ENCODE measurements around the gene ACER2.

The ACER2 gene

DNA sequence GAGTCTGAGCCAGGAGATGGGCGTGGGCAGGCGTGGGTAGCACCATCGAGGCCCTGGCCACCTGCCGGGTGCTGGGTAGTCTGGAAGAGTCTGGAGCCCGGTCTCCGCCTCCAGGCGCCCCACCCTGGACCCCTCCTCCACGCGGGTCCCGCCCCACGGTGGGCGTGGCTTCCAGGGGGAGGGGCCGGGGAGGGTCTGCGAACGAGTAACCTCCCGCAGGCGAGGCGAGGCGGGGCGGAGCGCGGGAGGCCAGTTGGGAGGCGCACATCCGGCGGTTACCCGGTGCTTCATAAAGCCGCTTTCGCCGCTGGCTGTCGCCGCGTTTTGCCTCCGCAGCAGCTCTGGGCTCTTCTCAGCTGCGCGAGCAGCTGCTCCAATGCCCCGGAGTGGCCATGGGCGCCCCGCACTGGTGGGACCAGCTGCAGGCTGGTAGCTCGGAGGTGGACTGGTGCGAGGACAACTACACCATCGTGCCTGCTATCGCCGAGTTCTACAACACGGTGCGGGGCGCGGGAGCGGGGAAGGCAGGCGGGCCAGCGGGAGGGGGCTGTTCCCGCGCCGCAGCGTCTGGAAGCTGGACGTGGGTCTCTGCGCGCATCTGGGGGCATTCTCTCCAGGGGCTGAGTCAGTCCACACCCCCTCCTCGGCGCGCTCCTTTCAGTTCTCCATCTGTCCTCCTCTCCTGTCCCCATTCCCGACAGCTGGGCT, at the start of gene ACER2:
TSS of gene ACER2 (plus strand) at position 317 of the 708 bp plus-strand sequence. CDS start at position 393, 76 bp downstream.
- no peaks in the 10 kb centered on the region for H3K36me3 Mint-ChIP-seq (ENCODE audit: low read depth)
- H3K4me1 Mint-ChIP-seq: peaks cover 8% of the 10 kb centered on the region
- H3K27me3 Mint-ChIP-seq (ENCODE audit: low read depth): peaks cover 29% of the 10 kb centered on the region
- H3K4me3 Mint-ChIP-seq: peak within 1 kb of the TSS; percentile 97 to 99 (median 98)
- TF ChIP-seq, protein P1, sequence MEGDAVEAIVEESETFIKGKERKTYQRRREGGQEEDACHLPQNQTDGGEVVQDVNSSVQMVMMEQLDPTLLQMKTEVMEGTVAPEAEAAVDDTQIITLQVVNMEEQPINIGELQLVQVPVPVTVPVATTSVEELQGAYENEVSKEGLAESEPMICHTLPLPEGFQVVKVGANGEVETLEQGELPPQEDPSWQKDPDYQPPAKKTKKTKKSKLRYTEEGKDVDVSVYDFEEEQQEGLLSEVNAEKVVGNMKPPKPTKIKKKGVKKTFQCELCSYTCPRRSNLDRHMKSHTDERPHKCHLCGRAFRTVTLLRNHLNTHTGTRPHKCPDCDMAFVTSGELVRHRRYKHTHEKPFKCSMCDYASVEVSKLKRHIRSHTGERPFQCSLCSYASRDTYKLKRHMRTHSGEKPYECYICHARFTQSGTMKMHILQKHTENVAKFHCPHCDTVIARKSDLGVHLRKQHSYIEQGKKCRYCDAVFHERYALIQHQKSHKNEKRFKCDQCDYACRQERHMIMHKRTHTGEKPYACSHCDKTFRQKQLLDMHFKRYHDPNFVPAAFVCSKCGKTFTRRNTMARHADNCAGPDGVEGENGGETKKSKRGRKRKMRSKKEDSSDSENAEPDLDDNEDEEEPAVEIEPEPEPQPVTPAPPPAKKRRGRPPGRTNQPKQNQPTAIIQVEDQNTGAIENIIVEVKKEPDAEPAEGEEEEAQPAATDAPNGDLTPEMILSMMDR (IDR thresholded peaks at IDR 0.05; ENCODE audit: unreplicated experiment in 3 of 3): no peak
- peak within 1 kb of the TSS; percentile 20 to 78 (median 50) for H3K27ac Mint-ChIP-seq
- H3K9me3 Mint-ChIP-seq: peaks cover 2% of the 10 kb centered on the region

DNA sequence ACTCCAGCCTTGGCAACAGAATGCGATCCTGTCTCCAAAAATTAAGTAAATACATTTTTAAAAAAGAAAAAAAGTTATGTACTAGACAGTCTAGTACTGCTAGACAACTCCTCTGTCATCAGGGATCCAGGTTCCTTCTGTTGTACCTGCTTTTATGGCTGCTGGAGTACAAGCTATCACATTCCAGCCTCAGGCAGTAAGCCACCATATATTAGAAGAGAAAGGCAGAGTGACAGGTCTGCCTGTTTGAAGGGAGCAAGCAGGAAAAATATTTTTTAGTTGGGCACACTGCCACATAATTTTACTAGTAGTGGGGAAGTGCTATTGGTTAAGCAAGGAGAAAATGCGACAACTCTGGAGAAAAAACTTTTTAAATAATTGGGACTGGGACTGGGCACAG, 39.7 kb upstream of the ACER2 start:
- Mint-ChIP-seq H3K9me3 (no peaks in the 10 kb centered on the region), H3K4me1 (no peaks in the 10 kb centered on the region), H3K27me3 (ENCODE audit: low read depth) (no peaks in the 10 kb centered on the region), H3K4me3 (no peak overlapping the region), H3K36me3 (ENCODE audit: low read depth) (peaks cover 57% of the 10 kb centered on the region), H3K27ac (no peak overlapping the region)
- TF ChIP-seq, protein P1 (IDR thresholded peaks at IDR 0.05; ENCODE audit: unreplicated experiment in 3 of 3): no peak

DNA sequence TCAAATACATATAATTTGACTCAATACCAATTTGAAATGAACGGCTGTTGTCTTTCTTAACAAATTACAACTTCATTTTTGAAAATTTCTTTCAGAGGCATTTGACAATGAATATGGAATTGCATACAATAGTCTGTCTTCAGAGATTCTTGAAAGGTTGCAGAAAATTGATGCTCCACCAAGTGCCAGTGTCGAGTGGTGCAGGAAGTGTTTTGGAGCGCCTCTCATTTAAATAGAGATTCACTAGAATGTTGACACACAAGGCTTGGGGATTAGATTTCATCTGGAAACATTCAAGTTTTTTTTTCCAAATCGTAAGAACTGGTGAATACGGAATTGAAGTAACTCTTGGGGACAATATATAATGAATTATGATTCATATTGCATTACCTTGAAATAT, 36.9 kb upstream of the ACER2 start:
- H3K36me3 Mint-ChIP-seq (ENCODE audit: low read depth): peaks cover 64% of the 10 kb centered on the region
- TF ChIP-seq, protein P1 (IDR thresholded peaks at IDR 0.05; ENCODE audit: unreplicated experiment in 3 of 3): no peak
- no peak overlapping the region for H3K27ac Mint-ChIP-seq
- H3K9me3 Mint-ChIP-seq: no peaks in the 10 kb centered on the region
- no peak overlapping the region for H3K4me3 Mint-ChIP-seq
- H3K4me1 Mint-ChIP-seq: peaks cover under 1% of the 10 kb centered on the region
- no peaks in the 10 kb centered on the region for H3K27me3 Mint-ChIP-seq (ENCODE audit: low read depth)

DNA sequence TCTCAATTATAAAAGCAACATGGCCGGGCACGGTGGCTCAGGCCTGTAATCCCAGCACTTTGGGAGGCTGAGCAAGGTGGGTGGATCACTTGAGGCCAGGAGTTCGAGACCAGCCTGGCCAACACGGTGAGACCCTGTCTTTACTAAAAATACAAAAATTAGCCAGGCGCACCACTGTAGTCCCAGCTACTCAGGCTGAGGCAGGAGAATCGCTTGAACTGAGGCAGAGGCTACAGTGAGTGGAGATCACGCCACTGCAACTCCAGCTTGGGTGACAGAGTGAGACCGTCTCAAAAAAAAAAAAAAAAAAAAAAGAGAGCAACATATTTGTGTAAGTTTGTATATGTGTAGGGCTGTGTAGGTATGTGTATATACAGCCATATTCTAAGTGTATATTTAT, 36.2 kb upstream of the ACER2 start:
- peaks cover 7% of the 10 kb centered on the region for H3K4me1 Mint-ChIP-seq
- H3K27ac Mint-ChIP-seq: no peak overlapping the region
- no peak overlapping the region for H3K4me3 Mint-ChIP-seq
- H3K27me3 Mint-ChIP-seq (ENCODE audit: low read depth): no peaks in the 10 kb centered on the region
- H3K9me3 Mint-ChIP-seq: no peaks in the 10 kb centered on the region
- TF ChIP-seq, protein P1 (IDR thresholded peaks at IDR 0.05; ENCODE audit: unreplicated experiment in 3 of 3): no peak
- peaks cover 67% of the 10 kb centered on the region for H3K36me3 Mint-ChIP-seq (ENCODE audit: low read depth)

DNA sequence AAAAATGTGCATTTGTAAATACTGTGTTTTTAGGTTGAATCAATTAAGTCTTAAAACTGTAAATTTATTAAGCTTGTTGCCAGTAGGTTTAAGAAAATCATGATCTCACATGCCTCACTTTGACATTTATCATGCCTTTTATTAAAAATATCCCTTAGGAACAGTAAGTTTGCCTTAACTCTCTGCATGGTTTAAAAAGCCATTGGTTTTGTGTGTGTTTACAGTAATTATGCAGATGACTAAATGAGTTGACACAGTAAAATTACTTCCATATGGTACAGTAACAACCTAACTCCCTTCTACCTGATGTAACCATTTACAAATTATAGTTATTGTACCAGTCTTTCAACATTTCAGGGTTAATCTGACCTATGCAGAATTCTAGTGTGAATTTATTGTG, 35.3 kb upstream of the ACER2 start:
- Mint-ChIP-seq H3K9me3 (no peaks in the 10 kb centered on the region), H3K4me1 (peaks cover 16% of the 10 kb centered on the region), H3K4me3 (no peak overlapping the region), H3K27ac (peak overlapping the region in 1 of 3 experiments; percentile 11), H3K36me3 (ENCODE audit: low read depth) (peaks cover 70% of the 10 kb centered on the region), H3K27me3 (ENCODE audit: low read depth) (no peaks in the 10 kb centered on the region)
- TF ChIP-seq, protein P1 (IDR thresholded peaks at IDR 0.05; ENCODE audit: unreplicated experiment in 3 of 3): no peak

DNA sequence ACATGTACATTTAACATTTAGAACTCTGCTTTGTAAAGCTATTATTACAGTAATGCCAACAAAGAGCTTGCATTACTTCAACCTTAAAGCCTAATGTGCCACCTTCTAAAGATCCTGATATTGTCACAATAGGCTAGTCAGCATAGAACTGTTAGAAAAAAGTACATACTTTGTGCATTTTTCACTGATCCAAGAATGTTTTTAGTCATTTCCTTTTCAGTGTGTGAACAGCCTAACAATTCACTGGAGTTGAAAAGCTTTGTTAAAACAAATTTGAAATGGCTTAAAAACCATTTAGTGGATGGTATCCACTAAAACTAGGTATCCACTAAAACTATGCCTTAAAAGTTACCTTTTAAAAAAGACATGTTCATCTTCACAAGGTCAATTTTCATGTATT, 33.3 kb upstream of the ACER2 start:
- Mint-ChIP-seq H3K27me3 (ENCODE audit: low read depth) (no peaks in the 10 kb centered on the region), H3K4me1 (peaks cover 33% of the 10 kb centered on the region), H3K27ac (peak overlapping the region in 1 of 3 experiments; percentile 18), H3K9me3 (no peaks in the 10 kb centered on the region), H3K4me3 (no peak overlapping the region), H3K36me3 (ENCODE audit: low read depth) (peaks cover 78% of the 10 kb centered on the region)
- TF ChIP-seq, protein P1 (IDR thresholded peaks at IDR 0.05; ENCODE audit: unreplicated experiment in 3 of 3): no peak

Data from nephron (organoid).